Measurements from ENCODE around the gene CTDP1.
"Not testable (repeated sequence)": the region's sequence is repeated elsewhere in the genome, so short reads cannot be mapped to it uniquely, and the experiment has no call there.

CTDP1 gene

GRCh38 chr18:79747156-79747845, 67.7 kb downstream of the CTDP1 start:
- no peak for DNase-seq

GRCh38 chr18:79748321-79749180, 68.9 kb downstream of the CTDP1 start:
- no peak for DNase-seq

- no peak for DNase-seq
These were observed 69.9 kb downstream of the CTDP1 start for GRCh38 chr18:79749251-79750191.

GRCh38 chr18:79750980-79751571, 71.5 kb downstream of the CTDP1 start:
- DNase-seq, result no peak

GRCh38 chr18:79751918-79752578, 72.4 kb downstream of the CTDP1 start:
- not testable (repeated sequence) for DNase-seq

- not testable (repeated sequence) for DNase-seq
These were observed 73.3 kb downstream of the CTDP1 start for GRCh38 chr18:79752946-79753345.

GRCh38 chr18:79753391-79753851, 73.8 kb downstream of the CTDP1 start:
- DNase-seq, result no peak

GRCh38 chr18:79754022-79754761, 74.6 kb downstream of the CTDP1 start:
- no peak for DNase-seq

- no peak for DNase-seq
These were observed 75.3 kb downstream of the CTDP1 start for GRCh38 chr18:79754831-79755351.

- DNase-seq, result no peak
These were observed 76.0 kb downstream of the CTDP1 start for GRCh38 chr18:79755496-79756142.

- no peak for DNase-seq
These were observed 76.5 kb downstream of the CTDP1 start for GRCh38 chr18:79756143-79756500.

- DNase-seq, result no peak
These were observed 77.2 kb downstream of the CTDP1 start for GRCh38 chr18:79756826-79757225.

- no peak for DNase-seq
These were observed 80.7 kb downstream of the CTDP1 start for GRCh38 chr18:79760348-79760747.

GRCh38 chr18:79760881-79761280, 81.3 kb downstream of the CTDP1 start:
- no peak for DNase-seq

GRCh38 chr18:79763407-79763806, 83.8 kb downstream of the CTDP1 start:
- DNase-seq, result no peak

- no peak for DNase-seq
These were observed 84.5 kb downstream of the CTDP1 start for GRCh38 chr18:79764131-79764530.

- DNase-seq, result no peak
These were observed 86.1 kb downstream of the CTDP1 start for GRCh38 chr18:79765491-79766245.

- no peak for DNase-seq
These were observed 86.7 kb downstream of the CTDP1 start for GRCh38 chr18:79766308-79766707.

- no peak for DNase-seq
These were observed 89.1 kb downstream of the CTDP1 start for GRCh38 chr18:79768745-79769144.

All from GF-D8 (cell line).